Aortic smooth muscle cell (primary cell): Measurements from ENCODE around the gene PIERCE2. TPM values are rescaled to one million over a fixed set of nuclear protein-coding genes. Genes with fewer than 3 reads are reported as not detected.

Experiments
- total RNA-seq: library from RNA; depleted of rRNA; stranded (reverse); fragments of >200 nt; gene quantifications from 2 replicates; pipeline ENCODE4 v1.2.3, GENCODE V29; 2014

PIERCE2 gene, protein sequence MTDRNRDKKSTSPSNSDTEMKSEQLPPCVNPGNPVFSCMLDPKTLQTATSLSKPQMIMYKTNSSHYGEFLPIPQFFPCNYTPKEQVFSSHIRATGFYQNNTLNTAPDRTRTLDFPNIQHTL
- 2.4 TPM in 2 replicates for total RNA-seq

GRCh38 chr15:55408012-55408928, at the start of gene PIERCE2, which contains the start of gene CCPG1:
Gene PIERCE2 (plus strand): TSS chr15:55408495. CDS start chr15:55408769, 274 bp downstream.
Gene CCPG1 (minus strand): TSS chr15:55408359. CDS start chr15:55389424, 18,935 bp downstream.

Other genes with a start within 250 kb of the PIERCE2 start
- 55.6 and 65.1 TPM in 2 replicates for gene RSL24D1, start 211.6 kb upstream of the PIERCE2 start, total RNA-seq
- gene RAB27A, start 118.7 kb upstream of the PIERCE2 start, total RNA-seq, result 4.6 and 9.7 TPM in 2 replicates
- 7.5 TPM in 2 replicates for gene PIGBOS1, start 89.4 kb upstream of the PIERCE2 start, total RNA-seq
- gene PIGB, start 89.3 kb upstream of the PIERCE2 start, total RNA-seq, result 14.2 and 16.1 TPM in 2 replicates
- gene CCPG1, start 136 bp upstream of the PIERCE2 start, total RNA-seq, result 89.0 and 102 TPM in 2 replicates
- gene DNAAF4, start 99.7 kb downstream of the PIERCE2 start, total RNA-seq, result 1.7 and 1.8 TPM in 2 replicates
- 4.4 and 7.0 TPM in 2 replicates for gene PYGO1, start 179.8 kb downstream of the PIERCE2 start, total RNA-seq